ENCODE results near the gene USP54. TPM values are rescaled to one million over a fixed set of nuclear protein-coding genes. Genes with fewer than 3 reads are reported as not detected.

The USP54 gene
- total RNA-seq, 1 donor from 2014 or later: 10.8 TPM

- CTCF ChIA-PET: interaction anchor here (0.8 kb wide), 1 partner anchor 131 kb away, joined by 5 read pairs; no protein-coding TSS in a partner anchor
- peaks cover 2% of the 10 kb centered on the region for H3K36me3 Mint-ChIP-seq (ENCODE audit: low read depth)
- no peaks in the 10 kb centered on the region for H3K4me1 Mint-ChIP-seq
- POLR2A ChIA-PET: interaction anchor here (0.7 kb wide), 1 partner anchor 231 kb away, joined by 3 read pairs; no protein-coding TSS in a partner anchor
- TF ChIP-seq CTCF (IDR thresholded peaks at IDR 0.05): no peak
- H3K9me3 Mint-ChIP-seq: no peaks in the 10 kb centered on the region
- no peak for DNase-seq
- intact Hi-C loops (cut with micrococcal nuclease): no loop called here
- ATAC-seq (ENCODE audit: low read depth): no peak
- H3K4me3 Mint-ChIP-seq: no peak overlapping the region
- no peaks in the 10 kb centered on the region for H3K27me3 Mint-ChIP-seq
- H3K27ac Mint-ChIP-seq: no peak overlapping the region
These were observed 78.9 kb downstream of the USP54 start for GRCh38 chr10:73512207-73512743.

GRCh38 chr10:73509695-73510094 is 81.4 kb downstream of the USP54 start:
- ChIA-PET CTCF (no interaction called here), POLR2A (interaction anchor here (0.7 kb wide), 1 partner anchor 8 kb away, joined by 4 read pairs; no protein-coding TSS in a partner anchor)
- no peak for ATAC-seq (ENCODE audit: low read depth)
- no peaks in the 10 kb centered on the region for H3K4me1 Mint-ChIP-seq
- no peaks in the 10 kb centered on the region for H3K9me3 Mint-ChIP-seq
- no peak overlapping the region for H3K4me3 Mint-ChIP-seq
- intact Hi-C loops (cut with micrococcal nuclease): no loop called here
- H3K27me3 Mint-ChIP-seq: no peaks in the 10 kb centered on the region
- H3K27ac Mint-ChIP-seq: no peak overlapping the region
- no peak for DNase-seq
- H3K36me3 Mint-ChIP-seq (ENCODE audit: low read depth): peaks cover 7% of the 10 kb centered on the region
- TF ChIP-seq CTCF (IDR thresholded peaks at IDR 0.05): no peak

GRCh38 chr10:73506491-73506890 is 84.7 kb downstream of the USP54 start:
- TF ChIP-seq CTCF (IDR thresholded peaks at IDR 0.05): no peak
- CTCF ChIA-PET: no interaction called here

GRCh38 chr10:73506074-73506473 is 85.1 kb downstream of the USP54 start:
- Mint-ChIP-seq H3K27me3 (no peaks in the 10 kb centered on the region), H3K27ac (no peak overlapping the region), H3K4me3 (no peak overlapping the region), H3K36me3 (ENCODE audit: low read depth) (peaks cover 26% of the 10 kb centered on the region), H3K9me3 (no peaks in the 10 kb centered on the region), H3K4me1 (peaks cover 18% of the 10 kb centered on the region)
- POLR2A ChIA-PET: interaction anchor here (2.5 kb wide), 1 partner anchor 10 kb away, joined by 10 read pairs; the partner anchor contains the start of gene PPP3CB
- TF ChIP-seq CTCF (IDR thresholded peaks at IDR 0.05): no peak
- CTCF ChIA-PET: no interaction called here
- ATAC-seq (ENCODE audit: low read depth): no peak
- DNase-seq: no peak
- intact Hi-C loops (cut with micrococcal nuclease): no loop called here

More at GRCh38 chr10:73506491-73506890, 84.7 kb downstream of the USP54 start:
- no peaks in the 10 kb centered on the region for H3K27me3 Mint-ChIP-seq
- H3K4me1 Mint-ChIP-seq: peaks cover 14% of the 10 kb centered on the region
- H3K36me3 Mint-ChIP-seq (ENCODE audit: low read depth): peaks cover 26% of the 10 kb centered on the region
- intact Hi-C loops (cut with micrococcal nuclease): no loop called here
- POLR2A ChIA-PET: interaction anchor here (2.5 kb wide), 1 partner anchor 11 kb away, joined by 10 read pairs; the partner anchor contains the start of gene PPP3CB
- H3K9me3 Mint-ChIP-seq: no peaks in the 10 kb centered on the region
- no peak for ATAC-seq (ENCODE audit: low read depth)
- no peak overlapping the region for H3K27ac Mint-ChIP-seq
- no peak overlapping the region for H3K4me3 Mint-ChIP-seq
- no peak for DNase-seq

GRCh38 chr10:73503037-73503436 is 88.1 kb downstream of the USP54 start:
- CTCF ChIA-PET: no interaction called here
- TF ChIP-seq CTCF (IDR thresholded peaks at IDR 0.05): no peak
- no peaks in the 10 kb centered on the region for H3K27me3 Mint-ChIP-seq
- POLR2A ChIA-PET: no interaction called here
- no peaks in the 10 kb centered on the region for H3K9me3 Mint-ChIP-seq
- H3K36me3 Mint-ChIP-seq (ENCODE audit: low read depth): peaks cover 26% of the 10 kb centered on the region
- peak overlapping the region; percentile 73 for H3K27ac Mint-ChIP-seq
- intact Hi-C loops (cut with micrococcal nuclease): loop anchor here (2.0 kb wide), 1 partner anchor 30 kb away; no protein-coding TSS in a partner anchor
- ATAC-seq (ENCODE audit: low read depth): no peak
- H3K4me1 Mint-ChIP-seq: peaks cover 25% of the 10 kb centered on the region
- H3K4me3 Mint-ChIP-seq: no peak overlapping the region
- no peak for DNase-seq

Measured in activated B cell treated with CpG ODN at 0.5 μM for 24 hours (primary cell).